Activated T-cell treated with anti-CD3 and anti-CD28 coated beads for 24 hours (primary cell): ENCODE results near the gene CHRNB1.

Experiments
- DNase-seq: peaks from one replicate; pipeline ENCODE4 v3.0.0-alpha.2; 2020; ENCODE audit warnings: low read depth

Gene CHRNB1

GRCh38 chr17:7437950-7438614 is 6.8 kb upstream of the CHRNB1 start:
- DNase-seq, result peak; percentile 32

DNA sequence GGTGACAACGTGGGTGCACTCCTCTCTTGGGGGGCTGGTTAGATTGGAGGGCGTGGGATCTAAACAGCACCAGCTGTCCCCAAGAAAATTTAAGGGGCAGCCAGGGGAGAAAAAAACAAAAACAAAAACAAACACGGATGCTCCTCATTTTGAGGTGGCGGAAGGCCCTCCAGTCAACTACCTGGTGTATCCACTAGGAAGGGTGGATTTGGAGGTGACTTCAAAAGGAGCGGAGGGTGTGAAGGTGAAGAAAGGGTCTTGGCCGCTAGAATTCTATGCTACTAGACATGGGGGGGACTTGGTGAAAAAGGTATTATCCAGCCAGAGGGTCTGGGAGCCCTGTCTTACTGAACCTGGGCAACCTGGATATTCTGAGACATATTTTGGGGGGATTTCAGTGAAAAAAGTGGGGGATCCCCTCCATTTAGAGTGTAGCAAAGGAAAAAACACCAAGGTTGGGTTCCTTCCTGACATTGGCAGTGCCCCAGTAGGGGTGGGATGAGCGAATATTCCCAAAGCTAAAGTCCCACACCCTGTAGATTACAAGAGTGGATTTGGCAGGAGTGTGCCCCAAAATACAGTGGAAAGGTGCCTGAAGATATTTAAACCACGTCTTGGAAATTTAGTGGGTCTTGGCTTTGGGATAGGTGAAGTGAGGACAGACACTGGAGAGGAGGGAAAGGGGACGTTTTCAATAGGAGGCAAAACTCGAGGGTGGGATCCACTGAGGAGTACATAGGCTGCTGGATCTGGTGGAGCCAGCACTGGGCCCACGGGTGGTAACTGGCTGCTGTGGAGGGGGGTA is 6.0 kb upstream of the CHRNB1 start:
- DNase-seq, result no peak

DNA sequence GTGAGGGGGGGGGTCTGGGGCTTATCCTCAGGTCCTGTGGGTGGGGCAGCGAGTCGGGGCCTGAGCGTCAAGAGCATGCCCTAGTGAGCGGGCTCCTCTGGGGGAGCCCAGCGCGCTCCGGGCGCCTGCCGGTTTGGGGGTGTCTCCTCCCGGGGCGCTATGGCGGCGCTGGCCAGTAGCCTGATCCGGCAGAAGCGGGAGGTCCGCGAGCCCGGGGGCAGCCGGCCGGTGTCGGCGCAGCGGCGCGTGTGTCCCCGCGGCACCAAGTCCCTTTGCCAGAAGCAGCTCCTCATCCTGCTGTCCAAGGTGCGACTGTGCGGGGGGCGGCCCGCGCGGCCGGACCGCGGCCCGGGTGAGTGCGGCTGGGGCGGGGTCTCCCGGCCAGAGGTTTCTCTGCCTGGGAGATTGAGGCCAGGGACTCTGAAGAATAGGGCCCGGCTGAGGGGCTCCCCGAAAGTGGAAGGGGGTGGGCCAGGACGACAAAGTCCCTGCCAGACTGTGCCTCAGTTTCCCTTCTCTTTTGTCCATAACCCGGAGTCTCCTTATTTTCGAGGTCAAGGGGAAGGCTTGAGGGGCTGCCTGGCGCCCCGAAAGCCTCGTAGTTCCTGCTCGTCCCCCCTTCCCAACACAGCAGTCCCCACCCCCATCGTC is 5.3 kb upstream of the CHRNB1 start, which contains the start of gene FGF11:
Gene FGF11, plus strand, starts transcription at position 51 of the 651 bp plus-strand sequence. Its CDS starts 109 bp downstream, at position 160.
- no peak for DNase-seq

GRCh38 chr17:7440113-7440833 is 4.6 kb upstream of the CHRNB1 start:
- no peak for DNase-seq

DNA sequence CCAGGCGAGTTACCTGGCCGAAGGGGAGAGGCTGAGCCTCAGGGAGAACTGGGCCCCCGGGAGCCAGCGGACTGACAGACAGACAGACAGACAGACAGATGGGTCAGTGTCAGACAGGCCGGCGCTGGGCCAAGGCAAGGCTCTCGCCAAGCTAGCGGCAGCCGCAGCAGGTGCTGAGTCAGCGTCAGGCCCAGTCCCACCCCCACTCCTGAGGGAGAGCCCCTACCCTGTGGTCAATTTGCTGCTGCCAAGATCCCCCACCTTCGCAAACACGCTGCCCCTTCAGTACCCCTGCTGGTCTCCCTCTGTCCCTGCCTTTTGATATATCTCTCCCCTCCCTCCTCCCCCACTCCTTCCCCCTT is 4.0 kb upstream of the CHRNB1 start:
- DNase-seq, result no peak

- no peak for DNase-seq
Observed at GRCh38 chr17:7441266-7441665, 3.6 kb upstream of the CHRNB1 start.

DNA sequence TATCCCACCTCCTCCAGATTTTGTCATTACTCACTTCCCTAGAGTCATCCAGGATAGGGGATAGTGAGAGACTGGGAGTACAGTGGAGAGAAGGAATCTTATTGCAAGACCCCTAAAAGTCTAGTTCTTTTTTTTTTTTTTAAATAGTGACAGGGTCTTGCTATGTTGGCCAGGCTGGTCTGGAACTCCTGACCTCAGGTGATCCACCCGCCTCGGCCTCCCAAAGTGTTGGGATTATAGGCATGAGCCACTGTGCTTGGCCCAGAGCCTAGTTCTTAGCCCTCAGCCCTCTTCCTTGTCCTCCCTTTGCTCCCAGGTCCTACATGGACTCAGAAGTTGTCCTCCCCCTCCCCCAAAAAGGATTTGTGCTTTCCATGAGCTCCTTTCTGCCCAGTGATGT is 2.7 kb upstream of the CHRNB1 start:
- DNase-seq, result no peak

DNA sequence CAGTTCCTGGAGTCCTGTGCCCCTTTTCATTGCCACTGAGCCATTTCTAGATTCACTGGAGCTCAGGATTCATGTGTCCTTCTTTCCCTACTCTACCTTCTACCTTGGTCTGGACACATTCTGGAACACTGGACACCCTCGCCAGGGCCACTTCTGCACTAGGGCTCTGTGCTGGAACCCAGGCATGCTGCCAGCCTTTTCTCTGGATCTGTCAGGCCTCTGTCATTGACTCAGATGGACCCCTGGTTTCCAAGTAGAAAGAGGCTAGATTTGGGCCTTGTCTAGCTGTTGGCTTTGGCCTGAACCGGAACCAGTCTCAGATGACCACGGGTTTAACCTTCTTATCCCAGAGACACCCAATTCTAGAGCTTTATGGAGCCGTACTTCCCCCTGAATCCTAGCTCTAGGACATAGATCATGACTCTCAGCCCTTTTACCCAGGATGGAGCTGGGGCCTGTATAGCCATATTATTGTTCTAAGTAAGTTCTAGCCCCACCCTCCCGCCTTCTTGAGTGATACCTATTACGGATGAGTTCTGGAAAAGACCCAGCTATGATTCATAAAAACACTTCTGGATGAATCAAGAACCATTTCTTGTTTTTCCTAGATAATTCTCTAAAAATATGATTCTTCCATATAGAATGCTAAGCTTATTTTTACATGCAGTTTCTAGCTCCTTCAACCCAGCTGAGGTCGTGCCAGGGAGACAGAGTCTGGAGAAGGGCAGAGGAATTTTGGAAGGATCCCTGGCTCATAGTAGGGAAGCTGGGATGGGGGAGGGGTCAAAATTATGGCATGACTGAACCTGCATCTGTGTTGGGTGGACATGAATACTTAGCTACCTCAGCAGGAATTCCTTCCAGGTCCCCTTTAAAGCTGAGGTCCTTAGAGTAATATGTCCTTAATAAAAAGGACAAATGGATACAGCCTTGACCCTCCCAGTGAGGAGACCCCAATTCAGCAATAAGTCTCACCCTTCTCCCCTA is 1.1 kb upstream of the CHRNB1 start:
- DNase-seq, result no peak

- DNase-seq, result no peak
Observed at GRCh38 chr17:7445619-7445968, 733 bp downstream of the CHRNB1 start.

- no peak for DNase-seq
Observed at GRCh38 chr17:7448461-7448860, 3.6 kb downstream of the CHRNB1 start.

DNA sequence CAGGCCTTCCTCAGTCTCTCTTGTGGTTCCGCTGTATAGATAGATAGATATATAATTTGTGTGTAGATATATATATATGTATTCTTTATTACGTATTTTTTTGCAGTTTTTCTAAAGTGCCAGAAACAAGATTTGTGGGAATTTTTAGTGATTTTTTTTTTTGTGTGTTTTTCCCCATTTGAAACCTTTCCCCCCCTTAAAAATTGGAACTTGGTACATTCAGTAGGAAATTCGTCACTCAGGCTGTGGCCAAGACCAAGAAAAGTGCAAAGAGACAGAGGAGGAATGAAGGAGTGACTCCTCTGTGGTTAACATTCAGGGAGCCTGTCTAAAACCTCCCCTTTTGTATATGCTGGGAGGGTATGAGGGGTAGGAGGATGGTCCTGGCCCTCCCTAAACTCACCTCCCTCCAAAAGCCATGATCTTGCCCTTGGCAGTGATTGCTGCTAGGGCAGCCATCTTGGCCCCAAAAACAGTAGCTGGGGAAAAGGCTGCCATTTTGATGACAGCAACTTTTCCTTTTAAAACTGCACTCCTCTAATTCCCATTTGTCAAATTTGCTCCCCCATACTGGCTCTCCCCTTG is 15.2 kb downstream of the CHRNB1 start:
- no peak for DNase-seq

DNA sequence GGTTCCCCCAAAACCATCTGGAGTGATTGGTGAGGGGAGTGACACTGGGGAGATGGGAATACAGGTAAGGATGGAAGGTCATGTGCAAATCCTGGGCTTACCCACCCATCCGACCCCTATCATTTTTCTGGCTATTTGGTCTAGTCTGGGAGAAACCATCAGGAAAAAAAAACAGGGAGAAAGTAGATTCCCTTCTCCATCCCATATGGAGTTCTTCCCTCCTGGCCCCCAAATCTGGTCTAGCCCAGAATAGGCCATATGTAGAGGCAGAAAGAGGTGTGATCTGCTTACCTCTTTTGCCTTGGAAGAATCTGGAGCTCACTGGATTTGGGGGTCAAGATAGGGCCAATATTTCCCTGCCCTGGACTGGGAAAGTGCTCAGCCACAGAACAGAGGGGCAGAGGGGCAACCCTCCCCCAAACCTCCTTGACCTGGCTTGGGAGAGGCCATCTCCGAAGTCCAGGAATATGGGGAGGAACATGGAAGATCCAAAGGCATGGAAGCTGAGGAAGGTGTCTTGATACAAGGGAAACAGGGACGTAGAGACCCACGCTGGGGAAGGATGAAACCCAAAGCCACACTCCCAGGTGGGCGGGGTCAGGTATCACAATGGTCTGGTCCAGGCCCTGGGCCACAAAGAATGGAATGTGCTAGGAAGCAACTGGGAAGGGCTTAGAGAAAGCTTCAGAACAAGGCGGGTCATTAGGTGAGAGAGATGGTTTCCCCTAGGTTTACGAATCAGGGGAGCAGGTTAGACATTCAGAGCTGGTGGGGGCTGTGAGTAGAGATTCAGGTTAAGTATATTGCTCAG is 16.2 kb downstream of the CHRNB1 start:
- DNase-seq, result no peak

GRCh38 chr17:7462474-7463371 is 17.9 kb downstream of the CHRNB1 start:
- no peak for DNase-seq

DNA sequence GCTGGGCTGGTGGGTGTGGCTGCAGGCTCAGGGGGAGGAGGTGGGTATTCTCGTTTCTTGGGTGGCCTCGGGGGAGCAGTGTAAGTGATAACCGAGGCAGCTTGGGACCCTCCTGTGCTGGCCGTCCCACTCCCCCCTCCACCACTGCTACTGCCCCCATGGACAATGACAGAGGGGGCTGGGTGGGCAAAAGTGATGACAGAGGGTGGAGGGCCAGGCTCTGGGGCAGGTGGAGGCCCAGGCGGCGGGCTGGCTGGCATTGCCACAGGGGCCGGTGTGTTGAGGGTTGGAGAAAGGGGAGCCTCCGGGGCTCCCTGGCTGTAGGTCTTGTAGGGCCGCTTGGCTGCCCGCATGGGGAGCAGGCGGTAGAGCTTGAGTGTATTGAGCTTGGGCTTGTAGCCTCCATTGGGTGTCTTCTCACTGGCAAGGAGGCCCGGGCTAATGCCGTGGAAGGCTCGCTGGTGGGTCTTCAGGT is 18.5 kb downstream of the CHRNB1 start:
- no peak for DNase-seq

- no peak for DNase-seq
Observed at GRCh38 chr17:7464081-7464480, 19.2 kb downstream of the CHRNB1 start.

- DNase-seq, result no peak
Observed at GRCh38 chr17:7465597-7466275, 20.9 kb downstream of the CHRNB1 start.

DNA sequence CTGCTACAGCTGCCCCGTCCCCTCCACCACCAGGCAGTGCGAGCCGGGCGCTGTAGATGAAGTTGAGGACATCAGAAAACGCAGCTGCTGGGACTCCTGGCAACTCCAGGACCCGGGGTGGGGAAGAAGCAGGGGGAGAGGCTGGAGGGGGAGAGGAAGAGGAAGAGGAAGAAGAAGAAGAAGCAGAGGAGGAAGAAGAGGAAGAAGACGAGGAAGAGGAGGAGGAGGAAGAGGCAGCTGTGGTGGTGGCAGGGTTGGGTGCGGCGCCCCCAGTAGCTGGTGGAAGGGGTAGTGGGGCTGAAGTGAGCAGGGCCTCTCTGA is 21.4 kb downstream of the CHRNB1 start:
- no peak for DNase-seq

DNA sequence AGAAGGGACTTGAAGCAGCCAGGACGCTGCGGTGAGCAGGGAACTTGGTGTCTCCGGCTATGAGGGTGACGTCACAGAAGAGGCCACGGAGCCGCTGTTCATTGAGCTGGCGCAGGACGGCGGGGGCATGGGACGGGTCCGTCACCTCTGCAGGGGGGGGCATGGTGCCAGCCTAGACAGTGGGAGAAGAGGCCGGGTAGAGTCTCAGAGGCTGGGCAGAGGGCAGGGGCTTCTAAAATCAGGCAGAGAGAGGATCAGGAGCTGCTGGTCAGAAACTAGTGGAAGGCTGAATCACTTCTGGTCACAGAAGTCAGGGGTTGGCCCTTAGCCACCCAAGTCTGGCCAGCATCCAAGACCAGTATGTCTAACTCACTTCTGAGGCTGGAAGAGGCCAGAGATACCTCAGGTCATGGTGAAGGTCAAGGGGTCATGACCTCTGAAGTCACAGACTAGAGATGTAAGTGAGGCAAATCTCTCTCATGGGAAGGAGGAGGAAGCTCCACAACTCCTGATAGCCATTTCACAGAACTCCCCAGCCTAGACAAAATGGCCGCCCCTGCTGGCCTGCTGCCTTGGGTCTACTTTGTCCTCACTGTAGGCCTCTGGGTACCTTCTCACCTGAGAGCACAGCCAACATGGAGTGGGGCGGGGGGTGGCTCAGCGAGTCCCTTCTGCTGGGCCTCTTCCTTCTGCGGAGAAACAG is 21.9 kb downstream of the CHRNB1 start:
- no peak for DNase-seq
